Lower leg skin (tissue), 3 donors: ENCODE results near the gene GTPBP4.

Experiments used
- CTCF ChIP-seq, 3 donors: fragments of 450-650 bp; IDR thresholded peaks; one replicate each; pipeline ENCODE4 v1.5.1; 2016; ENCODE audit warnings: antibody characterized with exemption in 3 of 3, mild to moderate bottlenecking in 3 of 3, moderate library complexity in 2 of 3
- POLR2A ChIP-seq, 2 donors: fragments of 450-650 bp; IDR thresholded peaks; one replicate each; pipeline ENCODE4 v1.6.1; 2016 to 2017; ENCODE audit warnings: antibody characterized with exemption in 2 of 2, mild to moderate bottlenecking in 1 of 2, moderate library complexity in 1 of 2

- TF ChIP-seq CTCF (IDR thresholded peaks at IDR 0.05), result no peak
- no peak for TF ChIP-seq POLR2A (IDR thresholded peaks at IDR 0.05)
These were observed 37.4 kb downstream of the GTPBP4 start, which contains the start of gene IDI2 for GRCh38 chr10:1025683-1026082.
